Measurements from ENCODE around the gene TTLL12. TPM values are rescaled to one million over a fixed set of nuclear protein-coding genes. Genes with fewer than 3 reads are reported as not detected.

The TTLL12 gene
- total and polyA plus RNA-seq, 2 donors from 2014 or later = 11.5 to 26.3 TPM

DNA sequence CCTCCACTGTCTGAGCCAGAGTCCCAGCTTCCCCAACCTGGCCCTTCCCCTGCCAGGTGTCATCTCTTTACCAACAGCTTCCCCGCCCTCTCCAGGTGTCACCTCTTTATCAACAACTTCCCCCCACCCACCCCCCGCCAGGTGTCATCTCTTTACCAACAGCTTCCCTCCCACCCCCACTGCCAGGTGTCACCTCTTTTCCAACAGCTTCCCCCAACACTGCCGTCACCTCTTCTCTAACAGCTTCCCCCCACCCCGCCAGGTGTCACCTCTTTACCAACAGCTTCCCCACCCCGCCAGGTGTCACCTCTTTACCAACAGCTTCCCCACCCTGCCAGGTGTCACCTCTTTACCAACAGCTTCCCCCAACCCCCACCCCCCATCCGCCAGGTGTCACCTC is 29.8 kb upstream of the TTLL12 start:
- Histone ChIP-seq H3K27ac (ENCODE audit: low read depth in 2 of 2, low read length in 2 of 2) (no peak overlapping the region), H3K9ac (ENCODE audit: low read length in 3 of 3) (no peak overlapping the region), H3K4me1 (ENCODE audit: control insufficient read depth in 2 of 3, insufficient read depth in 2 of 3, low read depth in 1 of 3, low read length in 3 of 3) (no peaks in the 10 kb centered on the region), H3K9me3 (ENCODE audit: control insufficient read depth in 2 of 3, insufficient read depth in 1 of 3, low read length in 3 of 3) (no peaks in the 10 kb centered on the region), H3K36me3 (ENCODE audit: control insufficient read depth in 2 of 3, insufficient read depth in 3 of 3, low read length in 3 of 3) (no peaks in the 10 kb centered on the region), H3K27me3 (ENCODE audit: control insufficient read depth, insufficient read depth, low read length) (no peaks in the 10 kb centered on the region), H3K4me3 (ENCODE audit: low read length in 3 of 3) (no peak overlapping the region)
- TF ChIP-seq, protein P1, sequence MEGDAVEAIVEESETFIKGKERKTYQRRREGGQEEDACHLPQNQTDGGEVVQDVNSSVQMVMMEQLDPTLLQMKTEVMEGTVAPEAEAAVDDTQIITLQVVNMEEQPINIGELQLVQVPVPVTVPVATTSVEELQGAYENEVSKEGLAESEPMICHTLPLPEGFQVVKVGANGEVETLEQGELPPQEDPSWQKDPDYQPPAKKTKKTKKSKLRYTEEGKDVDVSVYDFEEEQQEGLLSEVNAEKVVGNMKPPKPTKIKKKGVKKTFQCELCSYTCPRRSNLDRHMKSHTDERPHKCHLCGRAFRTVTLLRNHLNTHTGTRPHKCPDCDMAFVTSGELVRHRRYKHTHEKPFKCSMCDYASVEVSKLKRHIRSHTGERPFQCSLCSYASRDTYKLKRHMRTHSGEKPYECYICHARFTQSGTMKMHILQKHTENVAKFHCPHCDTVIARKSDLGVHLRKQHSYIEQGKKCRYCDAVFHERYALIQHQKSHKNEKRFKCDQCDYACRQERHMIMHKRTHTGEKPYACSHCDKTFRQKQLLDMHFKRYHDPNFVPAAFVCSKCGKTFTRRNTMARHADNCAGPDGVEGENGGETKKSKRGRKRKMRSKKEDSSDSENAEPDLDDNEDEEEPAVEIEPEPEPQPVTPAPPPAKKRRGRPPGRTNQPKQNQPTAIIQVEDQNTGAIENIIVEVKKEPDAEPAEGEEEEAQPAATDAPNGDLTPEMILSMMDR (IDR thresholded peaks at IDR 0.05; ENCODE audit: borderline replicate concordance, extremely low read depth, insufficient read depth) = no peak
- DNase-seq (peak in 1 of 5 donors; percentile 28), FAIRE-seq (no peak)
- intact Hi-C loops (cut with DNase I) = no loop called here

DNA sequence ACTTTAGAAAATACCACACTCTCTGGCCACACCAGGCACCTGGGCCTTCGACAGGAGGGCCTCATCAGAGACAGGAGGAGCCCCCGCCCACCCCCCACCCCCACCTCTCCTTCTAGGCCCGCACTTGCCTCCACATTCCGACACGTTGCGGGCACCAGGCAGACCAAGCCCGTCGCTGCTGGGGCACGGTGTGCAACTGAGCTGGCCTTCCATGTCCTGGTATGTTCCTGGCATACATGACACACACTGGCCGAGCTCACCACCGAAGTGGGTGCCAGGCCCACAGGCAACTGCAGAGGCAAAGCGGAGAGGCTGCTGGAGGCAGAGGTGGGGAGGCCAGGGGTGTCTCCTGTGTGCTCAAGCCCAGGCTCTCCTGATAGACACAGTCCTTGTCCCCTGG is 27.0 kb upstream of the TTLL12 start:
- no peak overlapping the region for H3K9ac ChIP-seq (ENCODE audit: low read length in 3 of 3)
- no peaks in the 10 kb centered on the region for H3K27me3 ChIP-seq (ENCODE audit: control insufficient read depth, insufficient read depth, low read length)
- intact Hi-C loops (cut with DNase I) = no loop called here
- H3K36me3 ChIP-seq (ENCODE audit: control insufficient read depth in 2 of 3, insufficient read depth in 3 of 3, low read length in 3 of 3) = no peaks in the 10 kb centered on the region
- no peaks in the 10 kb centered on the region for H3K9me3 ChIP-seq (ENCODE audit: control insufficient read depth in 2 of 3, insufficient read depth in 1 of 3, low read length in 3 of 3)
- H3K4me3 ChIP-seq (ENCODE audit: low read length in 3 of 3) = no peak overlapping the region
- no peaks in the 10 kb centered on the region for H3K4me1 ChIP-seq (ENCODE audit: control insufficient read depth in 2 of 3, insufficient read depth in 2 of 3, low read depth in 1 of 3, low read length in 3 of 3)
- no peak overlapping the region for H3K27ac ChIP-seq (ENCODE audit: low read depth in 2 of 2, low read length in 2 of 2)
- no peak for FAIRE-seq
- TF ChIP-seq, protein P1 (IDR thresholded peaks at IDR 0.05; ENCODE audit: borderline replicate concordance, extremely low read depth, insufficient read depth) = no peak
- DNase-seq = peak in 1 of 5 donors; percentile 54

DNA sequence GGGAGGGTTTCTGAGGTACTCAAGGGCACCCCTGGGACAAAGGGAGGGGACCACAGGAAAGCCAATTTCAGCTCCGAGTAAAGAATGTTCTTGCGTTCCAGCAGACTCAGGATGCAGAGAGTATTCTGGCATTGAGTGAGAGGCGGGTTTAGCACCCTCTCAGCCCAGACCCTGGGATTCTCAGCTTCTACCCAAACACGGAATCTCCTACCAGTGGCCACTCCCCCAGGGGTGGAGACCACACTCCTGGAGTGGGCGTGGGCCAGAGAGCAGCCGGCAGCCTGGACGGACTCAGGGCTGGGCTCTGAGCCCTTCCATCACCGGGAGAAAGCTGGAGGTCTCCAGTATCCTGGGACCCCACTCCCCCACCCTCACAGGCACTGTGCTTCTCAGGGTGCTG is 26.1 kb upstream of the TTLL12 start:
- intact Hi-C loops (cut with DNase I) = no loop called here
- FAIRE-seq = no peak
- H3K27me3 ChIP-seq (ENCODE audit: control insufficient read depth, insufficient read depth, low read length) = no peaks in the 10 kb centered on the region

More for the DNA sequence above, 26.1 kb upstream of the TTLL12 start:
- Histone ChIP-seq H3K36me3 (ENCODE audit: control insufficient read depth in 2 of 3, insufficient read depth in 3 of 3, low read length in 3 of 3) (no peaks in the 10 kb centered on the region), H3K27ac (ENCODE audit: low read depth in 2 of 2, low read length in 2 of 2) (no peak overlapping the region), H3K4me3 (ENCODE audit: low read length in 3 of 3) (no peak overlapping the region), H3K4me1 (ENCODE audit: control insufficient read depth in 2 of 3, insufficient read depth in 2 of 3, low read depth in 1 of 3, low read length in 3 of 3) (no peaks in the 10 kb centered on the region), H3K9ac (ENCODE audit: low read length in 3 of 3) (no peak overlapping the region), H3K9me3 (ENCODE audit: control insufficient read depth in 2 of 3, insufficient read depth in 1 of 3, low read length in 3 of 3) (no peaks in the 10 kb centered on the region)
- DNase-seq = peak in 4 of 5 donors; percentile 36 to 50 (median 46)
- TF ChIP-seq, protein P1 (IDR thresholded peaks at IDR 0.05; ENCODE audit: borderline replicate concordance, extremely low read depth, insufficient read depth) = no peak
